NCI-H2029 treated with DMSO at 0.1 percent for 48 hours (cell line): ENCODE measurements around the gene OR10C1.
"Not testable (repeated sequence)": the region's sequence is repeated elsewhere in the genome, so short reads cannot be mapped to it uniquely, and the experiment has no call there.

Experiments used
- DNase-seq: peaks from one replicate; lab custom pipeline; 2025; lab: John Stamatoyannopoulos, UW

OR10C1 gene

GRCh38 chr6:29439006-29439405 lies at the start of gene OR10C1:
TSS of gene OR10C1 (plus strand) at chr6:29439306. CDS start at chr6:29440016, 710 bp downstream.
- no peak for DNase-seq

- no peak for DNase-seq
Observed at GRCh38 chr6:29395331-29395730, 43.8 kb upstream of the OR10C1 start, which contains the start of gene OR12D2. TSS of gene OR12D2 (plus strand) at chr6:29395631. CDS start at chr6:29396700, 1,069 bp downstream.

GRCh38 chr6:29399525-29399924 lies 39.6 kb upstream of the OR10C1 start:
- DNase-seq: no peak

GRCh38 chr6:29403801-29404200 lies 35.3 kb upstream of the OR10C1 start:
- no peak for DNase-seq

- no peak for DNase-seq
Observed at GRCh38 chr6:29414588-29414987, 24.5 kb upstream of the OR10C1 start, which contains the start of gene OR12D1. TSS of gene OR12D1 (plus strand) at chr6:29414928.

GRCh38 chr6:29419516-29419915 lies 19.6 kb upstream of the OR10C1 start:
- DNase-seq: no peak

- DNase-seq: no peak
Observed at GRCh38 chr6:29424168-29424567, 14.9 kb upstream of the OR10C1 start.

- no peak for DNase-seq
Observed at GRCh38 chr6:29424575-29424974, 14.5 kb upstream of the OR10C1 start.

GRCh38 chr6:29425075-29425474 lies 14.0 kb upstream of the OR10C1 start:
- no peak for DNase-seq

- DNase-seq: no peak
Observed at GRCh38 chr6:29426654-29427053, 12.5 kb upstream of the OR10C1 start.

- not testable (repeated sequence) for DNase-seq
Observed at GRCh38 chr6:29436730-29437129, 2.4 kb upstream of the OR10C1 start.

- DNase-seq: no peak
Observed at GRCh38 chr6:29442719-29443118, 3.6 kb downstream of the OR10C1 start.

GRCh38 chr6:29444031-29444430 lies 4.9 kb downstream of the OR10C1 start:
- DNase-seq: not testable (repeated sequence)

- DNase-seq: no peak
Observed at GRCh38 chr6:29447670-29448069, 8.6 kb downstream of the OR10C1 start.

- DNase-seq: no peak
Observed at GRCh38 chr6:29451471-29452193, 12.5 kb downstream of the OR10C1 start.

- no peak for DNase-seq
Observed at GRCh38 chr6:29456971-29457370, 17.9 kb downstream of the OR10C1 start, which contains the start of the genes OR11A1 and OR2H1. TSS of gene OR11A1 (minus strand) at chr6:29457071. CDS start at chr6:29427641, 29,430 bp downstream. TSS of gene OR2H1 (plus strand) at chr6:29457155. CDS start at chr6:29461770, 4,615 bp downstream.

- DNase-seq: no peak
Observed at GRCh38 chr6:29461021-29461814, 22.1 kb downstream of the OR10C1 start.

- DNase-seq: no peak
Observed at GRCh38 chr6:29462022-29462421, 22.9 kb downstream of the OR10C1 start.

GRCh38 chr6:29465279-29465678 lies 26.2 kb downstream of the OR10C1 start:
- DNase-seq: no peak

- no peak for DNase-seq
Observed at GRCh38 chr6:29465801-29466200, 26.7 kb downstream of the OR10C1 start.

- DNase-seq: no peak
Observed at GRCh38 chr6:29466241-29466640, 27.1 kb downstream of the OR10C1 start.

- DNase-seq: no peak
Observed at GRCh38 chr6:29474996-29475395, 35.9 kb downstream of the OR10C1 start.

- DNase-seq: no peak
Observed at GRCh38 chr6:29477923-29478450, 38.9 kb downstream of the OR10C1 start.
